Measurements from ENCODE around the gene CDCP1.

CDCP1 gene

DNA sequence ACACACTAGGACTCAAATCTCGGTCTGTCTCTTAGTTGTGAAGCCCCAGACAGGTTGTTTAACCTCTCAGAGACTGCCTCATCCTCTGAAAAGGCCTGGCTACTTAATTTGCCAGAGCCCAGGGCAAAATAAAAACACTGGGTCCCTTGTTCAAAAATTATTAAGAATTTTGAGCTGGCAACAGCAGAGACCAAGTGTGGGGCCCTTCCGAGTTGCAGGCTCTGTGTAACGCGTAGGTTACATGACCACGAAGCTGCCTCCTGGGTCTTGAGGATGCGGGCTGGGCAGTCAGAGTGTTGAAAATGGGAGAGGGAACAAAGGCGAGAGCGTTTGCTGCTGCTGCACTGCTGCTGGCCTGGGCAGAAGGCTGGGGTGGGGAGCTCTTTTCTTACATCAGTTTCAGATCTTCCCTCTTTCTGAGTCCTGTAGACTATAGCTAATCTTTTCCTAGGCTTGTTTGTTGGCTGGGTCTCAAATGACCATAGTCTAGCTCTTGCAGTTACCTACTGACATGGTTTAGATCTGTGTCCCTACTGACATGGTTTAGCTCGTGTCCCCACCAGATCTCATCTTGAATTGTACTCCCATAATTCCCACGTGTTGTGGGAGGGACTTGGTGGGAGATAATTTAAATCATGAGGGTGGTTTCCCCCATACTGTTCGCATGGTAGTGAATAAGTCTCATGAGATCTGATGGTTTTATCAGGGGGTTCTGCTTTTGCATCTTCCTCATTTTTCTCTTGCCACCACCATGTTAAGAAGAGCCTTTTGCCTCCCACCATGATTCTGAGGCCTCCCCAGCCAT, 70.2 kb downstream of the CDCP1 start:
- TF ChIP-seq TAF1 (IDR thresholded peaks at IDR 0.05; ENCODE audit: borderline replicate concordance, low read depth, low read length): no peak
- no peak for TF ChIP-seq POLR2A (IDR thresholded peaks at IDR 0.05; ENCODE audit: low read depth, low read length)
- TF ChIP-seq POLR2AphosphoS5 (IDR thresholded peaks at IDR 0.05; ENCODE audit: low read depth, low read length): no peak
- FAIRE-seq (no peak), DNase-seq (ENCODE audit: insufficient read length) (no peak)

DNA sequence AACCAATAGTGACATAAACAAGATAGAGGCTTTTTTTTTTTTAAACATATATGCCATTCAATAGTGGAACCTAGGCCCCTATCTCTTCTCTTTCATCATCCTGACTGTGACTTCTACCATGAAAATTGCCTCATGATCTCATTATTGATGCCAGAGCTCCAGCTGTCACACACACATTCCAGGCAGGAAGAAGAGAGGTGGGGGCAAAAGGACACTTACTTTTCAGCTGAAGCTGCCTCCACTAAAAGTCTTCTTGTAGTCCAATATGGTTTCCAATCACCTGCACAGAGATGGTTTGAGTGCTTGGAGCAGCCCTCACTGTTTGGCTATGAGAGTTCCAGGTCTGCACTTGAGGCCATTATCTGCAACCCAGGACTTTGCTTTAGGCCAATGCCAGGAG, 75.1 kb downstream of the CDCP1 start:
- TF ChIP-seq POLR2A (IDR thresholded peaks at IDR 0.05; ENCODE audit: low read depth, low read length) (no peak), TAF1 (IDR thresholded peaks at IDR 0.05; ENCODE audit: borderline replicate concordance, low read depth, low read length) (no peak), POLR2AphosphoS5 (IDR thresholded peaks at IDR 0.05; ENCODE audit: low read depth, low read length) (no peak)
- no peak for FAIRE-seq
- DNase-seq (ENCODE audit: insufficient read length): no peak

- TF ChIP-seq POLR2A (IDR thresholded peaks at IDR 0.05; ENCODE audit: low read depth, low read length): no peak
- TF ChIP-seq POLR2AphosphoS5 (IDR thresholded peaks at IDR 0.05; ENCODE audit: low read depth, low read length): no peak
- no peak for TF ChIP-seq TAF1 (IDR thresholded peaks at IDR 0.05; ENCODE audit: borderline replicate concordance, low read depth, low read length)
- DNase-seq (ENCODE audit: insufficient read length) (no peak), FAIRE-seq (no peak)
Observed at GRCh38 chr3:45067941-45068340, 78.2 kb downstream of the CDCP1 start.

GRCh38 chr3:45067486-45067885, 78.7 kb downstream of the CDCP1 start:
- FAIRE-seq (no peak), DNase-seq (ENCODE audit: insufficient read length) (no peak)
- TF ChIP-seq POLR2AphosphoS5 (IDR thresholded peaks at IDR 0.05; ENCODE audit: low read depth, low read length) (no peak), TAF1 (IDR thresholded peaks at IDR 0.05; ENCODE audit: borderline replicate concordance, low read depth, low read length) (no peak), POLR2A (IDR thresholded peaks at IDR 0.05; ENCODE audit: low read depth, low read length) (no peak)

DNA sequence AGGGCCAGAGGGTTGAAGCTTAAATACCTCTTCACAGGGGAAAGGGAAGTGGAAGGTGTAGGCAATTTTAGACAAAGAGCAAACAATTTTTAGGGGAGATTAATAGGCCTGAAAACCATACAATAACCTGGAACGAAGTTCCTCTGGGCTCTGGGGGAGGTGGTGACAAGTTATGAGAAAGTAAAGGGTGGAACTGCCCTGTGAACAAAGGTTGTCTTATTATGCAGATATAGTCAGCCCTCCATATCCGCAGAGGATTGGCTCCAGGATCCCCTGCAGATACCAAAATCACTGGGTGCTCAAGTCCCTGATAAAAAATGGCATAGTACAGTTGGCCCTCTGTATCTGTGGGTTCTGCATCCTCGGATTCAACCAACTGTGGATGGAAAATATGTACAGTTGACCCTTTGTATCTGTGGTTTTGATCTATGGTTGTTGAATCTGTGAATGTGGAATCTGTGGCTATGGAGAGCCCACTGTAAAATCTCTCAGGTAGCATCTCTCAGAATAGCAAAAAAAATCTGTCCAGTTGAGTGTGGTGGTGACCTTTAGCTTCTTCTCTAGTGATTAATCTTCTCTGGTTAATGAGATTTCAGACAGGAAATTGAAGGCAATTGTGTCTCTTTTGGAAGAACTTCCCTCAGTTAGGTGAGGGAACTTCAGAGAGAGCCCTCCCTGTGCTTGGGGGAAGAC, 79.9 kb downstream of the CDCP1 start:
- DNase-seq (ENCODE audit: insufficient read length) (no peak), FAIRE-seq (no peak)
- no peak for TF ChIP-seq TAF1 (IDR thresholded peaks at IDR 0.05; ENCODE audit: borderline replicate concordance, low read depth, low read length)
- TF ChIP-seq POLR2AphosphoS5 (IDR thresholded peaks at IDR 0.05; ENCODE audit: low read depth, low read length): no peak
- TF ChIP-seq POLR2A (IDR thresholded peaks at IDR 0.05; ENCODE audit: low read depth, low read length): no peak

- FAIRE-seq (no peak), DNase-seq (ENCODE audit: insufficient read length) (no peak)
- no peak for TF ChIP-seq TAF1 (IDR thresholded peaks at IDR 0.05; ENCODE audit: borderline replicate concordance, low read depth, low read length)
- TF ChIP-seq POLR2A (IDR thresholded peaks at IDR 0.05; ENCODE audit: low read depth, low read length): no peak
- TF ChIP-seq POLR2AphosphoS5 (IDR thresholded peaks at IDR 0.05; ENCODE audit: low read depth, low read length): no peak
Observed at GRCh38 chr3:45065373-45065720, 80.8 kb downstream of the CDCP1 start.

DNA sequence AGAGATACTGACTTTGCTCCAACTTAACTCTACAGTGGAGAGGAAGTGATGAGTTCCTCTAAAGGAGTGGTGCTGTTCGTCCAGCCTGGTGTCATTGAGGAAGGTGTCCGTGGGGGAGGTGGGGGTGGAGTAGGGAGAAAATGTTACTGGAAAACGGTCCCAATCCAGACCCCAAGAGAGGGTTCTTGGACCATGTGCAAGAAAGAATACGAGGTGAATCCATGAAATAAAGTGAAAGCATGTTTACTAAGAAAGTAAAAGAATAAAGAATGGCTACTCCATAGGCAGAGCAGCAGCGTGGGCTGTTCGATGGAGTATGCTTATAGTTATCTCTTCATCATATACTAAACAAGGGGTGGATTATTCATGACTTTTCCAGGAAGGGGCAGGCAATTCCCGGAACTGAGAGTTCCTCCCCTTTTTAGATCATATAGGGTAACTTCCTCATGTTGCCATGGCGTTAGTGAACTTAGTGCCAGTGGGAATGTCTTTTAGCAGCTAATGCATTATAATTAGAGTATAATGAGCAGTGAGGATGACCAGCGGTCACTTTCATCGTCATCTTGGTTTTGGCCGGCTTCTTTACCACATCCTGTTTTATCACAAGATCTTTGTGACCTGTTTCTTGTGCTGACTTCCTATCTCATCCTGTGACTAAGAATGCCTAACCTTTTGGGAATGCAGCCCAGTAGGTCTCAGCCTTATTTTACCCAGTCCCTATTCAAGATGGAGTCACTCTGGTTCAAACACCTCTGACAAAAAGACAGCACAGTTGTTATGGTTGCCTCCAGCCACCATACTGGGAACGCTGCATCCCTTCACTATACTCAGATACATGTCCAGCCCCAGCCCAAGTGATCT, 81.4 kb downstream of the CDCP1 start:
- TF ChIP-seq POLR2A (IDR thresholded peaks at IDR 0.05; ENCODE audit: low read depth, low read length) (no peak), POLR2AphosphoS5 (IDR thresholded peaks at IDR 0.05; ENCODE audit: low read depth, low read length) (no peak), TAF1 (IDR thresholded peaks at IDR 0.05; ENCODE audit: borderline replicate concordance, low read depth, low read length) (no peak)
- FAIRE-seq (no peak), DNase-seq (ENCODE audit: insufficient read length) (no peak)

DNA sequence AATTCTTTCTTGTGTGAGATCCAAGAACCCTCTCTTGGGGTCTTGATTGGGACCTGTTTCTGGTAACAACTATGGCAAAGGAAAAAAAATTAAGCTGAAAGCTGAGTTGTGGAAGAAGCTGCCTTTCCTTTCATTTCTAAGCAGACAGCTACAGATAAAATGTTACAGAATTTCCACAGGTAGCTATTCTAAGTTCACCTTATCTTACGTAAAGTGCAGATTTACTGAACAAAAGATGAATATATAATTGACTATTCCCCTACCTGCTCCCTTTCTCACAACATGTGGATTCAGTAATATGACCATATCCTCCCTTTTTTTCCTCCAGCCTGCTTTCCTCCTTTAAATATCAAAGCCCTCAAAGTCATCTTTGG, 83.5 kb downstream of the CDCP1 start:
- DNase-seq (ENCODE audit: insufficient read length) (no peak), FAIRE-seq (no peak)
- no peak for TF ChIP-seq TAF1 (IDR thresholded peaks at IDR 0.05; ENCODE audit: borderline replicate concordance, low read depth, low read length)
- TF ChIP-seq POLR2AphosphoS5 (IDR thresholded peaks at IDR 0.05; ENCODE audit: low read depth, low read length): no peak
- TF ChIP-seq POLR2A (IDR thresholded peaks at IDR 0.05; ENCODE audit: low read depth, low read length): no peak

DNA sequence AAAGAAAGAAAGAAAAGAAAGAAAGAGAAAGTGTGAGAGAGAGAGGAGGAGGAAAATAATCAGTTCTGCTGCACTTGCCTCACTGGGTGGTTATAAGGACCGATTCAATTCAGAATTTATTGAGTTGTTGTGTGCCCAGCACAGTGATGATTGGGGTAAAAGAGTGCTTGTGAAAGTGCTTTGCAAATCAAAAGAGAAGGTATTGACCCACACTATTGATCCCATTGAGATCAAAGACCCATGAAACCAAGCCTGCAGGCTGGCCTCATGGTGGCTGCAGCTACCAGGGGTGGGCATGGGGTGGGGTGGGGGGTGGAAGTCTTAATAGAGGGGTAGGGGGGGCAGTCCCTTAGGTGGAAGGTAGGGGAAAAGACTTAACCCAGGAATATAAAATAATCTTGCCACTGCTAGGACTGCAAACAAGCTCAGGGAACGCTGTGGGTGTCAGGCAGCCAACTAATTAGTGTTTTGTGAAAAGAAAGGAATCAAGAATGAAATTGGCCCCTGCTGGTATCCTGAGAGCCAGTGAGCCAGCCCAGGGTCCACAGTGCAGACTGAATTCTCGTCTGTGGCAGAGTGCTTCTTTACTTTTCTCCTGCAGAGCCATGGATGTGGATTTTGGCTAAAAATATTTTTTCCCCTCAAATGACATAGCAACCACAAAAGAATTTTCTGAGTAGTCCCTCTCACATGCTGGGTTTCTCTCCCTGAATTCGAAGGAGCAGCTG, 85.8 kb downstream of the CDCP1 start:
- FAIRE-seq: no peak
- DNase-seq (ENCODE audit: insufficient read length): no peak
- TF ChIP-seq TAF1 (IDR thresholded peaks at IDR 0.05; ENCODE audit: borderline replicate concordance, low read depth, low read length) (no peak), POLR2A (IDR thresholded peaks at IDR 0.05; ENCODE audit: low read depth, low read length) (no peak), POLR2AphosphoS5 (IDR thresholded peaks at IDR 0.05; ENCODE audit: low read depth, low read length) (no peak)

DNA sequence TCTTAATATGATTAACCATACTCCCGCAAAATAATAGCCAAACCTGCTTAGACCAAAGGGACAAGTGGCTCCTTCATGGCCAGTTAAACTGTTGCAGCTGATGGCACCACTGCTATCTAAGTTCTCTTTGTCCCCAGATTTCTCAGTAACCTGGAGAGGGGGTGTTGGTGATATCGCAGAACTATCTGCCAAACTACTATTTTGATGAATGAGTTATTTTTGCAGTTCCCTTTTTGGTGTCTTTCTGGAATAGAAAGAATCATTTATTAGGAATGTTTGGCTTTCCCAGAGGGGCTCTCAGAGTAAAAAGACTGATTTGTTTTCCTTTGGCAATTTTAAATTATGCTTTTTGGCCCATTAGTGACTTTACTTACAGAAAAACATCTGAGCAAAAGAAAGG, 87.0 kb downstream of the CDCP1 start:
- FAIRE-seq: no peak
- TF ChIP-seq TAF1 (IDR thresholded peaks at IDR 0.05; ENCODE audit: borderline replicate concordance, low read depth, low read length): no peak
- TF ChIP-seq POLR2A (IDR thresholded peaks at IDR 0.05; ENCODE audit: low read depth, low read length): no peak
- TF ChIP-seq POLR2AphosphoS5 (IDR thresholded peaks at IDR 0.05; ENCODE audit: low read depth, low read length): no peak
- no peak for DNase-seq (ENCODE audit: insufficient read length)

GRCh38 chr3:45057557-45057956, 88.6 kb downstream of the CDCP1 start:
- no peak for FAIRE-seq
- no peak for DNase-seq (ENCODE audit: insufficient read length)
- TF ChIP-seq TAF1 (IDR thresholded peaks at IDR 0.05; ENCODE audit: borderline replicate concordance, low read depth, low read length): no peak
- no peak for TF ChIP-seq POLR2A (IDR thresholded peaks at IDR 0.05; ENCODE audit: low read depth, low read length)
- TF ChIP-seq POLR2AphosphoS5 (IDR thresholded peaks at IDR 0.05; ENCODE audit: low read depth, low read length): no peak
